Heart left ventricle (tissue), 16 donors: Measurements from ENCODE around the gene TRAPPC12. TPM values are rescaled to one million over a fixed set of nuclear protein-coding genes. Genes with fewer than 3 reads are reported as not detected.

Experiments used
- ATAC-seq, 4 donors: fragments of 200-7000 bp; cut with Tn5 transposase; one replicate each; pipeline ENCODE4 v1.9.1; 2020 to 2022; ENCODE audit warnings: moderate library complexity in 4 of 4, mild to moderate bottlenecking in 3 of 4, moderate number of reproducible peaks in 1 of 4
- DNase-seq, 5 donors: peaks; one replicate each; pipeline ENCODE4 v3.0.0-alpha.2; 2020
- H3K27ac ChIP-seq, 12 donors: fragments of 200-600 bp; sonication (generic) in 4 of 12; one replicate each; pipeline versions ENCODE4 v1.5.0 to v1.8.0; 2016 to 2022; ENCODE audit warnings: mild to moderate bottlenecking in 2 of 12
- H3K27me3 ChIP-seq, 9 donors: fragments of 200-600 bp; sonication (generic) in 2 of 9; one replicate each; pipeline versions ENCODE4 v1.5.1 to v1.8.0; 2016 to 2022; ENCODE audit warnings: mild to moderate bottlenecking in 3 of 9
- H3K36me3 ChIP-seq, 9 donors: fragments of 200-600 bp; sonication (generic) in 2 of 9; one replicate each; pipeline versions ENCODE4 v1.5.0 to v1.8.0; 2018 to 2022; ENCODE audit warnings: mild to moderate bottlenecking in 2 of 9
- H3K4me1 ChIP-seq, 12 donors: fragments of 200-600 bp; sonication (generic) in 4 of 12; one replicate each; pipeline versions ENCODE4 v1.5.0 to v1.8.0; 2016 to 2022; ENCODE audit warnings: mild to moderate bottlenecking in 3 of 12
- H3K4me3 ChIP-seq, 12 donors: fragments of 200-600 bp; sonication (generic) in 4 of 12; one replicate each; pipeline versions ENCODE4 v1.5.0 to v1.8.0; 2017 to 2022; ENCODE audit warnings: mild to moderate bottlenecking in 9 of 12, moderate library complexity in 4 of 12
- H3K9me3 ChIP-seq, 12 donors: fragments of 200-600 bp; sonication (generic) in 4 of 12; one replicate each; pipeline versions ENCODE4 v1.5.0 to v1.8.0; 2016 to 2022; ENCODE audit warnings: mild to moderate bottlenecking in 1 of 12
- POLR2A ChIP-seq, 2 donors: fragments of 450-650 bp; IDR thresholded peaks; one replicate each; pipeline ENCODE4 v1.6.1; 2017; ENCODE audit warnings: antibody characterized with exemption in 2 of 2, mild to moderate bottlenecking in 2 of 2, moderate library complexity in 2 of 2
- WGBS, 4 donors: extraction: QIAGEN DNeasy Blood & Tissue Kit in 2 of 4; methylation state at CpG; one replicate each; pipeline versions ENCODE4 v1.1.5 to v1.1.7; 2013 to 2018; 5-methylcytosine and 5-hydroxymethylcytosine counted together
- intact Hi-C, 10 donors: fragments of 100-400 bp; cut with DNase I; formaldehyde crosslinking; loops; one replicate each; pipeline versions ENCODE4 v1.11.1 to v1.14.2; 2022
- polyA plus RNA-seq, 2 donors: library from polyadenylated mRNA; stranded (reverse); fragments of 200-250 nt; gene quantifications; one replicate each; pipeline ENCODE4 v1.2.3, GENCODE V29; 2013
- total RNA-seq, 9 donors: library from RNA; depleted of rRNA in 2 of 9; stranded (reverse); fragments of >200 nt in 2 of 9; fragmentation: NEBNext Ultra II Directional in 3 of 9; extraction: Animal tissue kit (Norgen Biotek cat#: 25700) in 3 of 9; gene quantifications; one replicate each; pipeline versions ENCODE4 v1.1.0 to v1.2.4, GENCODE V29; 2016 to 2023
- TF ChIP-seq, protein P1 (sequence below), 12 donors: fragments of 200-600 bp; sonication (generic) in 4 of 12; IDR thresholded peaks; one replicate each; pipeline versions ENCODE4 v1.5.0 to v1.8.0; 2018 to 2022; ENCODE audit warnings: antibody characterized with exemption in 12 of 12, mild to moderate bottlenecking in 5 of 12
- donor health status: ischemic (EF 13 %, LVEDD 7.1; RV severe dilation, severe dysfunction).
- donor health status: healthy with polysubstance abuse.
- donor health status: DM: no; HTN: yes; CAD: no.
- donor health status: DM: no; HTN: no; CAD: no.
- donor health status: ischemic (EF 25% LVEDD 6.9; RV normal size, moderate dysfunction).
- donor health status: ischemic (EF 25% LVEDD 5.7; RV mildly dilated, moderate dysfunction).
- donor health status: healthy.
- donor health status: DM: yes; HTN: yes; CAD: no.
- donor health status: ischemic (EF 35%, LVEDD 5.7; RV mildly dilated, moderate dysfunction).
- donor health status: nonischemic (EF 11% LVEDD 7.7; RV severe dilation, severe dysfunction).
- donor health status: DM: yes; HTN: yes; CAD: no.
- donor health status: PGD.
- donor health status: ischemic (EF 29% LVEDD 5.4; RV normal size, mild dysfunction).
- donor health status: nonischemic (EF 23%, LVEDD 6.1; RV moderate dilation, normal function).

TRAPPC12 gene
- total and polyA plus RNA-seq, 11 donors = 70.3 to 142 (median 88.2) TPM

DNA sequence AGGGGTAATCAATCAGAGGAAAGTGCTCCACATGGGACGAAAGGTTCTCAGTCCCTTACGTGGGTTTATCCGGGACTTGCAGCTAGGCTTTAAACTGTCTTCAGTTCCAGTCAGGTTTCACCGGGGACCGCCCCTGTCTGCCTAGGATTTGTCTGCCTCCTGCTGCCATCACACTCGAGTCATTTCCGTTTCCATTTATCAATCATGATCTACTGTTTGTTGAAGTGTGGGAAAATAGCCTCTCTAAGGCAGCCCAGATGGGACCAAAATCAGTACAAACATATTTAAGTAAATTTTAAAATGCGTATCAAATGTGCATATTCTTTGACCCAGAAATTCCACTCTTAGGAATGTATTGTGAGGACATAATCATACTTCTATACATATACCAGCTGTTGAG is 10.5 kb downstream of the TRAPPC12 start:
- Histone ChIP-seq H3K27ac (no peak overlapping the region), H3K4me1 (no peaks in the 10 kb centered on the region), H3K9me3 (peaks cover 0 to 4% (median 0%) of the 10 kb centered on the region in 12 donors), H3K4me3 (no peak overlapping the region), H3K27me3 (no peaks in the 10 kb centered on the region), H3K36me3 (peaks cover 4 to 90% (median 56%) of the 10 kb centered on the region in 9 donors)
- TF ChIP-seq, protein P1, sequence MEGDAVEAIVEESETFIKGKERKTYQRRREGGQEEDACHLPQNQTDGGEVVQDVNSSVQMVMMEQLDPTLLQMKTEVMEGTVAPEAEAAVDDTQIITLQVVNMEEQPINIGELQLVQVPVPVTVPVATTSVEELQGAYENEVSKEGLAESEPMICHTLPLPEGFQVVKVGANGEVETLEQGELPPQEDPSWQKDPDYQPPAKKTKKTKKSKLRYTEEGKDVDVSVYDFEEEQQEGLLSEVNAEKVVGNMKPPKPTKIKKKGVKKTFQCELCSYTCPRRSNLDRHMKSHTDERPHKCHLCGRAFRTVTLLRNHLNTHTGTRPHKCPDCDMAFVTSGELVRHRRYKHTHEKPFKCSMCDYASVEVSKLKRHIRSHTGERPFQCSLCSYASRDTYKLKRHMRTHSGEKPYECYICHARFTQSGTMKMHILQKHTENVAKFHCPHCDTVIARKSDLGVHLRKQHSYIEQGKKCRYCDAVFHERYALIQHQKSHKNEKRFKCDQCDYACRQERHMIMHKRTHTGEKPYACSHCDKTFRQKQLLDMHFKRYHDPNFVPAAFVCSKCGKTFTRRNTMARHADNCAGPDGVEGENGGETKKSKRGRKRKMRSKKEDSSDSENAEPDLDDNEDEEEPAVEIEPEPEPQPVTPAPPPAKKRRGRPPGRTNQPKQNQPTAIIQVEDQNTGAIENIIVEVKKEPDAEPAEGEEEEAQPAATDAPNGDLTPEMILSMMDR (IDR thresholded peaks at IDR 0.05) = no peak
- TF ChIP-seq POLR2A (IDR thresholded peaks at IDR 0.05) = no peak
- WGBS, 4 donors = 92 to 97% (median 93%) methylated on average over 8 of the region's 8 CpGs
- no peak for DNase-seq
- ATAC-seq = no peak
- intact Hi-C loops = no loop called here

DNA sequence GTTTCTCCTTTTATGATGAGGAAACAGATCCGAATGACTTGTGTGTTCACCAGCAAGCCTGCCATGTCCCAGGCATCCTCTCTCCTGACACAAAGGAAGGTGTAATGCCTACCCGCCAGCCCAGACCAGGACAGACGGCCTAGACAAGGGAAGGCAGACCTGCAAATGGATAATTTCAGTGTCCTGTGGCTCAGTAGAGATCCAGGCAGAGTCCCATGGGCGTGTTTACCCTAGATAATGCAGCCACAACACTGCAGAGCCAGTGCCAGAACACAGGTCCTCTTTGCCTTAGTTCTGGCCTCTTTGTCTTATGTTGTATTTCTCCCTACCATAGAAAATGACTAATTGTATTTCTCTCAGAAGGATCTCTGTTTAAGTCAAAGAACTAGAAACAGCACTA is 12.7 kb downstream of the TRAPPC12 start:
- Histone ChIP-seq H3K4me3 (no peak overlapping the region), H3K36me3 (peaks cover 4 to 82% (median 60%) of the 10 kb centered on the region in 9 donors), H3K9me3 (peaks cover 0 to 26% (median 16%) of the 10 kb centered on the region in 12 donors), H3K27me3 (no peaks in the 10 kb centered on the region), H3K4me1 (no peaks in the 10 kb centered on the region), H3K27ac (no peak overlapping the region)
- no peak for DNase-seq
- WGBS, 4 donors = 91 to 95% (median 93%) methylated on average over 4 of the region's 4 CpGs
- intact Hi-C loops = no loop called here
- no peak for TF ChIP-seq POLR2A (IDR thresholded peaks at IDR 0.05)
- TF ChIP-seq, protein P1 (IDR thresholded peaks at IDR 0.05) = no peak
- no peak for ATAC-seq

DNA sequence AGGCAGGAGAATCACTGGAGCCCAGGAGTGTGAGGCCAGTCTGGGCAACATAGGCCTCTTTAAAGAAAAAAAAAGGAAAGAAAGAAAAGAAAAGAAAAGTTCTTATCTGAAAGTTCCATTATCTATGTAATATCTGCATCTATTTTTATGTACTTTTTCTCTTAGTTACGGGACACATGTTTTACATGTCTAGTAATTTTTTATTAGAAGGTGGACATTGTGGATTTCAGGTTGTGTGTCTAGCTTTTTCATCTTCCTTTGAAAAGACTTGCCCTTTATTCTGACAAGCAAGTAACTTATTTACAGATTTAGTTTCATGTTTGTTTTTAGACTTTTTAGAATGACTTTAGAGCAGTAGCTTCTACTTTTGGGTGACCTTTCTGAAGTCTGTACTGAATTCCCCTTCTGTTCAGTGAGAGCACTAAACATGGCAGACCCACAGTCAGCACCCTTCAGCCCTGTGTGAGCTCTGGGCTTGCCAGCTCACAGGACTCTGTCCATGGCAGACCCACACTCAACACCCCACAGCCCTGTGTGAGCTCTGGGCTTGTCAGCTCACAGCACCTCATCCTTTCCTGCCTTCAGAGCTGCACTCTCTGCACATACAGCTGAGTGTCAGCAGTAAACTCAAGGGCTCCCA is 17.5 kb downstream of the TRAPPC12 start:
- intact Hi-C loops = no loop called here
- Histone ChIP-seq H3K4me1 (peaks cover 3 to 26% (median 17%) of the 10 kb centered on the region in 12 donors), H3K27ac (no peak overlapping the region), H3K36me3 (peaks cover 0 to 65% (median 32%) of the 10 kb centered on the region in 9 donors), H3K9me3 (peaks cover 0 to 32% (median 18%) of the 10 kb centered on the region in 12 donors), H3K27me3 (no peaks in the 10 kb centered on the region), H3K4me3 (no peak overlapping the region)
- TF ChIP-seq, protein P1 (IDR thresholded peaks at IDR 0.05) = no peak
- no peak for TF ChIP-seq POLR2A (IDR thresholded peaks at IDR 0.05)
- no peak for ATAC-seq
- WGBS, 4 donors = 93 to 100% (median 98%) methylated on average over 1 of the region's 1 CpG
- no peak for DNase-seq

DNA sequence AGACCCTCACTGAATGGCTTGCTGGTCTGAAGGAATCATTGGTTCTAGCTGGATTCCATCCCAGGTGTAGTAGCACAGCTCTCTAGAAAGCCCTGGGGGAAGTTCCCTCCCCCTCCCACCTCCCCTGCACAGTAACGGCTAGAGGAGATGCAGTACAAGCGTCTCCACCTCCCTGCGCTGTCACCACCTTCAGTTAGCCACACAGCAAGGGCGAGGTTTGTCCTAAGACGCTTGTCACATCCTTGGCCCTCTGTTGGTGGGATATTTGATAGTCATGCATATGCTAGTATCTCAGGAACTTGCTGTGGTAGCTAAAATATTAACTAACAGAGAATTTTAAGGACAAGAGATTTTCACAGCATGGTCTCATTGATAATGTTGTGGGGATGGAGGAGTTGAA is 19.4 kb downstream of the TRAPPC12 start:
- H3K4me3 ChIP-seq = no peak overlapping the region
- no peak overlapping the region for H3K27ac ChIP-seq
- WGBS, 4 donors = 82 to 92% (median 87%) methylated on average over 5 of the region's 5 CpGs
- ATAC-seq = no peak
- H3K4me1 ChIP-seq = peaks cover 3 to 26% (median 17%) of the 10 kb centered on the region in 12 donors
- peaks cover 0 to 67% (median 30%) of the 10 kb centered on the region in 9 donors for H3K36me3 ChIP-seq
- DNase-seq = no peak
- no peaks in the 10 kb centered on the region for H3K27me3 ChIP-seq
- TF ChIP-seq POLR2A (IDR thresholded peaks at IDR 0.05) = no peak
- peaks cover 0 to 32% (median 18%) of the 10 kb centered on the region in 12 donors for H3K9me3 ChIP-seq
- intact Hi-C loops = no loop called here
